Aorta (tissue), 5 donors: ENCODE data around the gene RGPD4. TPM values are rescaled to one million over a fixed set of nuclear protein-coding genes. Genes with fewer than 3 reads are reported as not detected.

ENCODE experiments used
- ATAC-seq: fragments of 200-7000 bp; cut with Tn5 transposase; one replicate; pipeline ENCODE4 v1.9.1; 2022; ENCODE audit warnings: moderate library complexity; ENCODE audit not compliant: low FRiP score
- DNase-seq, 2 donors: peaks; one replicate each; pipeline ENCODE4 v3.0.0-alpha.2; 2020
- H3K27ac ChIP-seq, 2 donors: one replicate each; pipeline ENCODE4 v1.5.1; 2013; ENCODE audit warnings: low read length in 2 of 2, mild to moderate bottlenecking in 2 of 2, moderate library complexity in 2 of 2, control low read depth in 1 of 2, inconsistent platforms in 1 of 2, low read depth in 1 of 2
- H3K27me3 ChIP-seq, 2 donors: one replicate each; pipeline ENCODE4 v1.6.1; 2013; ENCODE audit warnings: control low read depth in 1 of 2, low read length in 1 of 2, mild to moderate bottlenecking in 1 of 2, moderate library complexity in 1 of 2; ENCODE audit not compliant: insufficient read depth in 2 of 2, control insufficient read depth in 1 of 2
- H3K36me3 ChIP-seq, 2 donors: one replicate each; pipeline ENCODE4 v1.6.1; 2013; ENCODE audit warnings: control low read depth in 1 of 2, low read length in 1 of 2, mild to moderate bottlenecking in 1 of 2; ENCODE audit not compliant: insufficient read depth in 2 of 2, control insufficient read depth in 1 of 2
- H3K4me1 ChIP-seq, 2 donors: one replicate each; pipeline ENCODE4 v1.6.1; 2013; ENCODE audit warnings: low read length in 2 of 2, control low read depth in 1 of 2, mild to moderate bottlenecking in 1 of 2, moderate library complexity in 1 of 2; ENCODE audit not compliant: insufficient read depth in 2 of 2, control insufficient read depth in 1 of 2
- H3K4me3 ChIP-seq, 2 donors: one replicate each; pipeline ENCODE4 v1.5.1; 2013; ENCODE audit warnings: low read length in 2 of 2, control low read depth in 1 of 2, mild to moderate bottlenecking in 1 of 2
- H3K9me3 ChIP-seq: one replicate; pipeline ENCODE4 v1.6.1; 2013; ENCODE audit warnings: mild to moderate bottlenecking, low read length; ENCODE audit not compliant: control insufficient read depth
- WGBS, 2 donors: extraction: QIAGEN DNeasy Blood & Tissue Kit; methylation state at CpG; one replicate each; pipeline ENCODE4 v1.1.7; 2013; 5-methylcytosine and 5-hydroxymethylcytosine counted together
- intact Hi-C, 2 donors: fragments of 100-400 bp; cut with DNase I; formaldehyde crosslinking; loops; one replicate each; pipeline versions ENCODE4 v1.14.2 to v1.15.0; 2022
- polyA plus RNA-seq, 2 donors: library from polyadenylated mRNA; stranded (reverse); fragments of 200-250 nt; gene quantifications; one replicate each; pipeline ENCODE4 v1.2.3, GENCODE V29; 2013
- total RNA-seq, 2 donors: library from RNA; stranded (reverse); fragmentation: NEBNext Ultra II Directional; extraction: Animal tissue kit (Norgen Biotek cat#: 25700); gene quantifications; one replicate each; pipeline ENCODE4 v1.2.1, GENCODE V29; 2021
- donor health status: healthy with polysubstance abuse.
- donor health status: Bipolar disorder and iron deficiency.
- donor health status: DM: no; HTN: no; CAD: no.
- donor health status: DM: no; HTN: no; CAD: no.
- donor health status: DM: yes; HTN: yes; CAD: no.

The RGPD4 gene
- total and polyA plus RNA-seq, 4 donors, result 0.33 to 0.39 TPM; not detected in 2

DNA sequence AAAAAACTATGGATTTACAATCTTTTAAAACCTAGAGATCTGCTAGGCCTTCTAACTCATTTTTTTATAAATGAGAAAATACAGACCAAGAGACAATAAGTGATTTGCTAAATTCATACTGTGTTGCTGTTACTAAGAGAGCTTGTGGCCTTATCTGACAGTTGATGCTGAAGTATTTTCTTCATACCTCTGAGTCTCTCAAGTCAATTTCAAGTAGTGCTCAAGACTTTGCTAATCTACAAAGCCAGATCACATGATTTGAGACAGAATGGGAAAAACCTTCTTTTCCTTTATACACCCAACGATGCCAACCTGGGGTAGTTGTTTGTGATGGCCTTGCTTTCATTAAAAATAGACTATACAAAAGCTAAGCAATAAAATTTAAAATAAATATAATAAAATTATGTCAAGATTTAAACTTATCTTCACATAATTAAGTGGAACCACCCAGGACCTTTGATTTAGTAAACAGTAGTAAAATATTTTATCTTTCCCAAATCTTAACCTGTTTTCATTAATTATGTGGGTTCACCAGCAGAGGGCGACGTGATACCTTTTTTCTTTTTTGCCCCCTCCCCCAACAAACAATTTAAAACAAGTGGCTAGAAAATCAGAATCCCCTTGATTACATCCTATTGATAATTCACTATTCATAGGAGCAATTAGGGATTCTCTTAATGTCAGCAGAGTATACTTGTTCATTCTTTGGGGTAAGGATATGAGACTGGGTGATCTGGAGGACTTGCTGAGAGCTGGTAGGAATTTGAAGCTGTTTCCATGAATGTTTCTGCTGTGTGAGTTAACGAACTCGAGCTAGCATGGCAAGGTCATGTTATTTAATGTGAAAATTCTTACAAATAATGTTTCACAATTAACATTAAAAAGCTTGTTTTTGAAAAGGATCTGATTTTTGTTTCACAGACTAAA lies 110.0 kb downstream of the RGPD4 start:
- no peaks in the 10 kb centered on the region for H3K27me3 ChIP-seq
- no peak overlapping the region for H3K27ac ChIP-seq
- intact Hi-C loops, result loop anchor here (2.0 to 10.0 kb wide), 6 partner anchors 98 to 1292 kb away; no protein-coding TSS in a partner anchor
- H3K4me3 ChIP-seq, result no peak overlapping the region
- H3K36me3 ChIP-seq, result no peaks in the 10 kb centered on the region
- 49 to 55% methylated on average over 5 of the region's 5 CpGs for WGBS, 2 donors
- H3K9me3 ChIP-seq, result no peaks in the 10 kb centered on the region
- DNase-seq, result no peak
- no peak for ATAC-seq
- H3K4me1 ChIP-seq, result peaks cover 0 to 4% of the 10 kb centered on the region in 2 donors

Other genes starting within 250 kb of the RGPD4 start
- under 1 TPM in 1 of 2 donors, not detected in 1; 0.19 TPM for gene SLC5A7, start 159.6 kb downstream of the RGPD4 start, total RNA-seq
- gene SLC5A7, start 159.6 kb downstream of the RGPD4 start, polyA plus RNA-seq, result not detected